Lung (tissue), 12 donors: Measurements from ENCODE around the gene ADAMTS17. TPM values are rescaled to one million over a fixed set of nuclear protein-coding genes. Genes with fewer than 3 reads are reported as not detected.

Experiments
- ATAC-seq: fragments of 200-7000 bp; cut with Tn5 transposase; one replicate; pipeline ENCODE4 v1.9.1; 2020; ENCODE audit warnings: moderate number of reproducible peaks; ENCODE audit not compliant: insufficient read depth, low FRiP score
- DNase-seq, 3 donors: peaks; one replicate each; pipeline ENCODE4 v3.0.0-alpha.2; 2013 to 2017
- H3K27ac ChIP-seq, 2 donors: one replicate each; pipeline ENCODE4 v1.5.1; 2013; ENCODE audit warnings: mild to moderate bottlenecking in 2 of 2, moderate library complexity in 2 of 2, control low read depth in 1 of 2, inconsistent platforms in 1 of 2, low read depth in 1 of 2, low read length in 1 of 2
- H3K27me3 ChIP-seq, 3 donors: one replicate each; pipeline ENCODE4 v1.5.1; 2013; ENCODE audit warnings: low read length in 2 of 3; ENCODE audit not compliant: control insufficient read depth in 3 of 3, insufficient read depth in 3 of 3
- H3K36me3 ChIP-seq, 4 donors: one replicate each; pipeline ENCODE4 v1.5.1; 2013; ENCODE audit warnings: low read length in 4 of 4, mild to moderate bottlenecking in 1 of 4, moderate library complexity in 1 of 4; ENCODE audit not compliant: control insufficient read depth in 4 of 4, insufficient read depth in 4 of 4
- H3K4me1 ChIP-seq, 5 donors: one replicate each; pipeline ENCODE4 v1.5.1; 2013; ENCODE audit warnings: low read length in 5 of 5, mild to moderate bottlenecking in 2 of 5, moderate library complexity in 1 of 5; ENCODE audit not compliant: control insufficient read depth in 5 of 5, insufficient read depth in 5 of 5
- H3K4me3 ChIP-seq: one replicate; pipeline ENCODE4 v1.5.1; 2013; ENCODE audit warnings: mild to moderate bottlenecking, control low read depth, moderate library complexity
- H3K9ac ChIP-seq, 2 donors: one replicate each; pipeline ENCODE4 v1.5.1; 2013; ENCODE audit warnings: low read length in 2 of 2, control low read depth in 1 of 2; ENCODE audit not compliant: insufficient read depth in 1 of 2
- H3K9me3 ChIP-seq, 4 donors: one replicate each; pipeline ENCODE4 v1.5.1; 2013; ENCODE audit warnings: low read length in 3 of 4, mild to moderate bottlenecking in 1 of 4, moderate library complexity in 1 of 4; ENCODE audit not compliant: control insufficient read depth in 4 of 4, insufficient read depth in 3 of 4
- CTCF ChIP-seq: IDR thresholded peaks from 2 replicates; pipeline ENCODE4 v1.5.1; 2012; ENCODE audit warnings: mild to moderate bottlenecking; ENCODE audit errors: control extremely low read depth, extremely low read depth
- WGBS, 2 donors: extraction: QIAGEN DNeasy Blood & Tissue Kit; methylation state at CpG; one replicate each; pipeline ENCODE4 v1.1.7; 2013; 5-methylcytosine and 5-hydroxymethylcytosine counted together
- polyA plus RNA-seq, 2 donors: library from polyadenylated mRNA; stranded (reverse); fragments of 200-250 nt; gene quantifications; one replicate each; pipeline ENCODE4 v1.2.1, GENCODE V29; 2013
- total RNA-seq, 2 donors: library from RNA; depleted of rRNA in 1 of 2; stranded (reverse); fragments of >200 nt in 1 of 2; gene quantifications; one replicate each; pipeline ENCODE4 v1.2.1, GENCODE V29; 2014 to 2021
- donor health status: control.
- donor health status: control.
- donor health status: Bipolar disorder and iron deficiency.
- donor health status: healthy.
- donor health status: DM: yes; HTN: yes; CAD: no.

ADAMTS17 gene
- total and polyA plus RNA-seq, 4 donors: 0.47 to 6.6 (median 2.2) TPM

DNA sequence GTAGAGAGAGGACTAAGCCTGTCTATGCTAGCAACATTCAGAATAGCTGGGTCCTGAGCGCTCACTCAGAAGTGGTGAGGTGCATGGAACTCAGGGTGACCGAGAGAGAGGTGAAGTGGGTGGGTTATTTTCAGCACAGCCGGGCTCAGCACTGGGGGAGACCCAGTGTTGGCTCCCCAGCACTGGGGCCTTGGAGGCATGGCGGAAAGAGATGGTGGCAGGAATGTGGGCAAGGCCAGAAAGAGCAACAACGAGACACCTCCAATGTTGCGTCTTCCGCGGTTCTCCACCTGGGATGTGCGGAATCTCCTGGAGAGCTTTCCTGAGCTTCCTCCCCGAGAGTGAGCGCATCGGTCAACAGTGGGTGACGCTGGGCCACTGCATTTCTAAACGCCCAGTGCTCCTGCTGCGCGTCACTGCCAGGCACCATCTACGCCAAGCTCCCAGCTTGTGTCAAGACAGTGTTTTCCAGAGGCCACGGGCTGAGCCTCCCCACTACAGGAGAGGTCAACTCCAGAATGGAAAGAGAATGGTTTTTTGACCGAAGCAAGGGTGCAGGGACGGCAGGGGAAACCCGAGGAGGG, 148.4 kb downstream of the ADAMTS17 start:
- TF ChIP-seq CTCF: no peak
- Histone ChIP-seq H3K4me1 (peaks cover 0 to 7% (median 0%) of the 10 kb centered on the region in 5 donors), H3K27me3 (no peaks in the 10 kb centered on the region), H3K9ac (no peak overlapping the region), H3K4me3 (no peak overlapping the region), H3K9me3 (no peaks in the 10 kb centered on the region), H3K36me3 (no peaks in the 10 kb centered on the region), H3K27ac (no peak overlapping the region)
- DNase-seq (no peak), ATAC-seq (no peak)
- 93 to 94% methylated on average over 21 of the region's 21 CpGs for WGBS, 2 donors

DNA sequence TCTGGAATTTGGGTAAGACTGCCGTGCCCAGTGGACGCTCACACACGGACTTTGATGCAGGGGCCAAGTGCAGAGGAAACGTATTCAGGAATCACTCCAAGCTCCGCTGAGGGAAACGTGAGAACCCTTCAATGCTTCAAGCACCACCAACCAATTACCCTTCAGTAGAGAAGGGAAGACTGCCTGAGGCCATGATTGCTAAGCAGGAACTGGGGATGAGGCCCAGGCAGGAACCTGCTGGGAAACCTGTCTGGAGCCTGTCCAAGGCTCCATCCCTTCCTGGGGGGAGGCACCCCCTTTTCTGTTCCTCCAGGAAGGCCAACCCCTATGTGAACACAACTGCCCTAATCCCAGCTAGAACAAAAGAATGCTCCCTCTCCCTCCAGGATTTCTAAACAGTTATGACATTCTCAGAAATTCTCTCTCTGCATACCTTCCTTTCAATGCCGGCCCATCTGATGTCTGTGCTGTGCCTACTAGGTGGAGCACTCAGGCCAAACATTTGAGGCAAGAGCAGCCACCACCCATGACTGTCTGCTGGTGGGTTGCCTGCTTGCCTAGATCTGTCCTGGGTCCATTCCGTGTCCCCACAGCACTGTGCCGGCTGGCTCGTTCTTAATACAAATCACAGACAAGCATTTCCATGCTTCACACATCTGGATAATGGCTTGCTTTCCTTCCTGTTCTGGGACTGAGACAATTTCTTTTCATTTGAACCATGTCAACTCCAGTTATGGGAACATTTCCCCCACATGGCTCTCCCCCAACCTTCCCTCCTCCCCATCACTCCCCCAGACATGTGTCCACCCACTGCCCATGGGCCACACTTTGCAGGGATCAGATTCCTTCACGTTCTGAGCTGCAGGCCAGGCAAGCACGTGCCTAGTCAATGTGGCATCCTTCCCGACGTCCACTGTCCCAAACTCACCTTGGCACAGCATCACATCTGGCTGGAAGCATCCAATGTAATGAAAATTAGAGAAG, 149.4 kb downstream of the ADAMTS17 start:
- Histone ChIP-seq H3K9ac (no peak overlapping the region), H3K9me3 (no peaks in the 10 kb centered on the region), H3K4me3 (no peak overlapping the region), H3K36me3 (no peaks in the 10 kb centered on the region), H3K27ac (no peak overlapping the region), H3K27me3 (no peaks in the 10 kb centered on the region), H3K4me1 (peaks cover 0 to 7% (median 0%) of the 10 kb centered on the region in 5 donors)
- DNase-seq (no peak), ATAC-seq (no peak)
- TF ChIP-seq CTCF: no peak
- WGBS, 2 donors: 70 to 77% methylated on average over 14 of the region's 14 CpGs

DNA sequence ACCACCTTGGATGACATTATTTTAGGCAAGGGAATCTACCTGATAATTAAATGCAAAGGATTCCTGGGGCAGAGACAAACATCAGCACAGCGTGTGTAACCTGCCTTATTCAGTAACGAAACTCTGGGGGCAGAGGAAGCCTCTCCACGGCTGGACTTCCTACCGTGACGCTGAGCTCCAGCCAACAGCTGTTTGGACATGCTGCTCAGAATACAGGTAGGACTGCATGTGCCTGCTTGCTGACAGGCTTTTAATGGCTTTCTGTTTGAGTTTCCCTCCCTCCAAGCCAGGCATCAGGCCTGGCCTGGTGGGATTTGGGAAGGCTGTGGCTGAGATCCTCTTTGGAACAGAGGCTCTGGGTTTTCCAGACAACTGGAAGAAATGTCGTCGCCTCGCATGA, 150.6 kb downstream of the ADAMTS17 start:
- DNase-seq (no peak), ATAC-seq (no peak)
- Histone ChIP-seq H3K27ac (no peak overlapping the region), H3K36me3 (no peaks in the 10 kb centered on the region), H3K9ac (no peak overlapping the region), H3K27me3 (no peaks in the 10 kb centered on the region), H3K4me3 (no peak overlapping the region), H3K4me1 (peaks cover 0 to 3% (median 0%) of the 10 kb centered on the region in 5 donors), H3K9me3 (no peaks in the 10 kb centered on the region)
- 49 to 61% methylated on average over 8 of the region's 8 CpGs for WGBS, 2 donors
- no peak for TF ChIP-seq CTCF
